ENCODE results near the gene HIKESHI.

HIKESHI gene

GRCh38 chr11:86374586-86374985, 72.5 kb downstream of the HIKESHI start, which contains the start of gene CCDC81:
Gene CCDC81 (plus strand): TSS chr11:86374887. CDS start chr11:86375164, 277 bp downstream.
- DNase-seq (ENCODE audit: low spot score): no peak

GRCh38 chr11:86377972-86378371, 75.9 kb downstream of the HIKESHI start:
- DNase-seq (ENCODE audit: low spot score): no peak

- DNase-seq (ENCODE audit: low spot score): no peak
Observed at GRCh38 chr11:86380295-86381059, 78.4 kb downstream of the HIKESHI start.

- no peak for DNase-seq (ENCODE audit: low spot score)
Observed at GRCh38 chr11:86383041-86383955, 81.3 kb downstream of the HIKESHI start.

- DNase-seq (ENCODE audit: low spot score): no peak
Observed at GRCh38 chr11:86386283-86386682, 84.2 kb downstream of the HIKESHI start.

GRCh38 chr11:86386746-86387145, 84.7 kb downstream of the HIKESHI start:
- no peak for DNase-seq (ENCODE audit: low spot score)

- DNase-seq (ENCODE audit: low spot score): no peak
Observed at GRCh38 chr11:86388198-86388597, 86.2 kb downstream of the HIKESHI start.

GRCh38 chr11:86390487-86390886, 88.4 kb downstream of the HIKESHI start:
- no peak for DNase-seq (ENCODE audit: low spot score)

GRCh38 chr11:86395061-86395551, 93.1 kb downstream of the HIKESHI start:
- no peak for DNase-seq (ENCODE audit: low spot score)
